Stimulated activated naive CD8-positive, alpha-beta T cell treated with anti-CD3 and anti-CD28 coated beads, Interleukin-15, amount 100 ng/mL, for 72 hours (primary cell): Measurements from ENCODE around the gene MPND.

ENCODE experiments used
- ATAC-seq: fragments of 150-1000 bp; cut with Tn5 transposase; 2 replicates; pipeline ENCODE4 v1.10.0; 2021; ENCODE audit warnings: mild to moderate bottlenecking, moderate library complexity
- DNase-seq, 2 donors: peaks; one replicate each; pipeline ENCODE4 v3.0.0; 2021 to 2022
- H3K27ac Mint-ChIP-seq, 2 donors: one replicate each; pipeline ENCODE4 v1.8.0; 2022; ENCODE audit warnings: mild to moderate bottlenecking in 2 of 2, mixed read lengths in 2 of 2, moderate library complexity in 2 of 2
- H3K27me3 Mint-ChIP-seq: one replicate; pipeline ENCODE4 v1.8.0; 2022; ENCODE audit warnings: mixed read lengths
- H3K4me1 Mint-ChIP-seq: one replicate; pipeline ENCODE4 v1.8.0; 2022; ENCODE audit warnings: mild to moderate bottlenecking, mixed read lengths
- H3K4me3 Mint-ChIP-seq, 2 donors: one replicate each; pipeline ENCODE4 v1.8.0; 2022; ENCODE audit warnings: mild to moderate bottlenecking in 2 of 2, mixed read lengths in 2 of 2, moderate library complexity in 1 of 2
- H3K9me3 Mint-ChIP-seq, 2 donors: one replicate each; pipeline ENCODE4 v1.8.0; 2022; ENCODE audit warnings: mixed read lengths in 2 of 2

MPND gene

DNA sequence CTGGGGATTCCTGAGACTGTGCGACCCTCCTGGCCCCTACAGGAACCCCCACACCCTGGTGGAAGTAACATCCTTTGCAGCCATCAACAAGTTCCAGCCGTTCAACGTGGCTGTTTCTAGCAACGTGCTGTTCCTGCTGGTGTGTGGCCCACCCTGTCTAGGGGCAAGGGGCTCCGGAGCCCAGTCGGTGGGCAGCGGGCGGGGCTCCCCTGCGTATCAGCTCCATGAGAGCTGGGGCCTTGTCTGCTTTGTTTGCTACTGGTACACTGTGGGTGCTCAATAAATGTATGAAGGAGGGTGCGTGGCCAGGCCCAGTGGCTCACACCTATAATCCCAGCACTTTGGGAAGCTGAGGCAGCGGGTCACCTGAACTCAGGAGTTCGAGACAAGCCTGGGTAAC, 10.9 kb downstream of the MPND start:
- H3K27ac Mint-ChIP-seq: no peak overlapping the region
- H3K4me1 Mint-ChIP-seq: peaks cover 5% of the 10 kb centered on the region
- DNase-seq: no peak

DNA sequence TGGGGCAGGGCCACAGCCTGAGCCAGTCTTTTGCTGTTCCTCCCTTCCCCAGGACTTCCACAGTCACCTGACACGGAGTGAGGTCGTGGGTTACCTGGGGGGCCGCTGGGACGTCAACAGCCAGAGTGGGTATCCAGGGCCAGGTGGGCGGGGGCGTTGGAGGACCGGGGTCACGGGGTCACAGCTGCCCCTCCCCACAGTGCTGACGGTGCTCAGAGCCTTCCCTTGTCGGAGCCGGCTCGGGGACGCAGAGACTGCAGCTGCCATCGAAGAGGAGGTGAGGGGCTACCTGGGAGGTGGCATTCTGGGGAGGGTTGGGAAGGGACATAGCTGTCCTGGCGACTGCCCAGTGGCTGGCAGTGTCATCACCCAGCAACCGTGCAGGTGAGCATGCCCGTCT, 11.5 kb downstream of the MPND start:
- Mint-ChIP-seq H3K27me3 (no peaks in the 10 kb centered on the region), H3K4me3 (no peak overlapping the region), H3K4me1 (peaks cover 5% of the 10 kb centered on the region), H3K9me3 (no peaks in the 10 kb centered on the region), H3K27ac (no peak overlapping the region)
- DNase-seq: no peak
- ATAC-seq: no peak

More for the DNA sequence above, 10.9 kb downstream of the MPND start:
- Mint-ChIP-seq H3K9me3 (no peaks in the 10 kb centered on the region), H3K27me3 (no peaks in the 10 kb centered on the region), H3K4me3 (no peak overlapping the region)
- no peak for ATAC-seq

DNA sequence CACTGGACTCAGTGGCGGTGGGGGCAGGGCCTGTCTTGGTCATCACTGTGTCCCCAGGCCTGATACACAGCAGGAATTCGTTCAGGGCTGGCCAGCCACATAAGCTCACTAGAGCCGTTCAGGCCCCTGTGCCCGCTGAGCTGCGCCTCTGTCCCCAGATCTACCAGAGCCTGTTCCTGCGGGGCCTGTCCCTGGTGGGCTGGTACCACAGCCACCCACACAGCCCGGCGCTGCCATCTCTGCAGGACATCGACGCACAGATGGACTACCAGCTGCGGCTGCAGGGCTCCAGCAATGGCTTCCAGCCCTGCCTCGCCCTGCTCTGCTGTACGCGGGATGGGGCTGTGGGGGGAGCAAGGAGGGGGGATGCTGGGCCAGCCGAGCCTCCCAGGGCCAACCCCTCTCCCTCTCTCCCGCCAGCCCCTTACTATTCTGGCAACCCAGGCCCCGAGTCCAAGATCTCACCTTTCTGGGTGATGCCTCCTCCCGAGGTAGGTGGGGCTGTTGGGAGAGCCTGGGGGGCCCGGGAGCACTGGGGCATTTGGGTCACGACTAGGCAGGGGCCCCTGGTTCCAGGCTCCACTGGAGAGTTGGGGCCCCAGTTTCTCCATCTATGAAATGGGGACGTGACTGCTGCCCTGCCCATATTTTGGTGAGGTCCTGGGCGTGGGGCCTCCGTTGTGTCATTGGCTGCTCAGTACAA, 13.9 kb downstream of the MPND start:
- peaks cover 9% of the 10 kb centered on the region for H3K4me1 Mint-ChIP-seq
- H3K9me3 Mint-ChIP-seq: no peaks in the 10 kb centered on the region
- ATAC-seq: no peak
- DNase-seq: no peak
- no peaks in the 10 kb centered on the region for H3K27me3 Mint-ChIP-seq
- no peak overlapping the region for H3K4me3 Mint-ChIP-seq
- no peak overlapping the region for H3K27ac Mint-ChIP-seq

DNA sequence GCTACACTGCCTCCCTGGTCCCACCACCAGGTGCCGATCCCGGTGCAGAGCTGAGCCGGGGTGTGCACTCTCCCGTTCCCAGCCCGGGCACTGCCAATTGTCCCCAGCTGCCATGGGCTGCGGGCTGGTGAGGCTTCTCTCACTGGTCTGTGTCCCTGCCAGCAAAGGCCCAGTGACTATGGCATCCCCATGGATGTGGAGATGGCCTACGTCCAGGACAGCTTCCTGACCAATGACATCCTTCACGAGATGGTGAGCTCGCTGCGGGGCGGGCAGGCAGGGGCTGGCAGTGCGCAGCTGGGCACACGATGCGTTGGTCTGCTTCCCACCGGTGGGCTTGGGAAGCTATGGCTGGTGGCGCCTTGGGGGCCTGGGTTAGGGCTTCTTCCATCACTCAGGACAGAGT, 14.6 kb downstream of the MPND start:
- no peaks in the 10 kb centered on the region for H3K9me3 Mint-ChIP-seq
- H3K27me3 Mint-ChIP-seq: no peaks in the 10 kb centered on the region
- ATAC-seq (no peak), DNase-seq (no peak)
- no peak overlapping the region for H3K4me3 Mint-ChIP-seq
- peaks cover 9% of the 10 kb centered on the region for H3K4me1 Mint-ChIP-seq
- H3K27ac Mint-ChIP-seq: no peak overlapping the region

- Mint-ChIP-seq H3K4me3 (no peak overlapping the region), H3K27ac (peak overlapping the region in 1 of 2 donors; percentile 42), H3K4me1 (peaks cover 9% of the 10 kb centered on the region), H3K27me3 (no peaks in the 10 kb centered on the region), H3K9me3 (no peaks in the 10 kb centered on the region)
- ATAC-seq (no peak), DNase-seq (no peak)
These were observed 15.6 kb downstream of the MPND start for GRCh38 chr19:4358709-4359626.

- no peaks in the 10 kb centered on the region for H3K9me3 Mint-ChIP-seq
- ATAC-seq (no peak), DNase-seq (no peak)
- no peak overlapping the region for H3K4me3 Mint-ChIP-seq
- no peaks in the 10 kb centered on the region for H3K27me3 Mint-ChIP-seq
- peak overlapping the region in 1 of 2 donors; percentile 42 for H3K27ac Mint-ChIP-seq
- peaks cover 9% of the 10 kb centered on the region for H3K4me1 Mint-ChIP-seq
These were observed 16.3 kb downstream of the MPND start for GRCh38 chr19:4359627-4360000.

GRCh38 chr19:4360081-4360569, 16.8 kb downstream of the MPND start:
- Mint-ChIP-seq H3K4me3 (no peak overlapping the region), H3K27ac (peak overlapping the region in 1 of 2 donors; percentile 87), H3K27me3 (no peaks in the 10 kb centered on the region), H3K4me1 (peaks cover 9% of the 10 kb centered on the region), H3K9me3 (no peaks in the 10 kb centered on the region)
- no peak for DNase-seq
- ATAC-seq: no peak

- Mint-ChIP-seq H3K9me3 (no peaks in the 10 kb centered on the region), H3K27ac (peak overlapping the region in 1 of 2 donors; percentile 87), H3K27me3 (no peaks in the 10 kb centered on the region), H3K4me3 (no peak overlapping the region), H3K4me1 (peaks cover 9% of the 10 kb centered on the region)
- DNase-seq: no peak
- ATAC-seq: no peak
These were observed 17.3 kb downstream of the MPND start for GRCh38 chr19:4360641-4361151.

GRCh38 chr19:4361152-4362046, 18.0 kb downstream of the MPND start:
- H3K27ac Mint-ChIP-seq: peak overlapping the region in 1 of 2 donors; percentile 87
- H3K4me3 Mint-ChIP-seq: no peak overlapping the region
- no peaks in the 10 kb centered on the region for H3K27me3 Mint-ChIP-seq
- DNase-seq: no peak
- peak; percentile 8 for ATAC-seq
- H3K4me1 Mint-ChIP-seq: peaks cover 9% of the 10 kb centered on the region
- H3K9me3 Mint-ChIP-seq: no peaks in the 10 kb centered on the region

DNA sequence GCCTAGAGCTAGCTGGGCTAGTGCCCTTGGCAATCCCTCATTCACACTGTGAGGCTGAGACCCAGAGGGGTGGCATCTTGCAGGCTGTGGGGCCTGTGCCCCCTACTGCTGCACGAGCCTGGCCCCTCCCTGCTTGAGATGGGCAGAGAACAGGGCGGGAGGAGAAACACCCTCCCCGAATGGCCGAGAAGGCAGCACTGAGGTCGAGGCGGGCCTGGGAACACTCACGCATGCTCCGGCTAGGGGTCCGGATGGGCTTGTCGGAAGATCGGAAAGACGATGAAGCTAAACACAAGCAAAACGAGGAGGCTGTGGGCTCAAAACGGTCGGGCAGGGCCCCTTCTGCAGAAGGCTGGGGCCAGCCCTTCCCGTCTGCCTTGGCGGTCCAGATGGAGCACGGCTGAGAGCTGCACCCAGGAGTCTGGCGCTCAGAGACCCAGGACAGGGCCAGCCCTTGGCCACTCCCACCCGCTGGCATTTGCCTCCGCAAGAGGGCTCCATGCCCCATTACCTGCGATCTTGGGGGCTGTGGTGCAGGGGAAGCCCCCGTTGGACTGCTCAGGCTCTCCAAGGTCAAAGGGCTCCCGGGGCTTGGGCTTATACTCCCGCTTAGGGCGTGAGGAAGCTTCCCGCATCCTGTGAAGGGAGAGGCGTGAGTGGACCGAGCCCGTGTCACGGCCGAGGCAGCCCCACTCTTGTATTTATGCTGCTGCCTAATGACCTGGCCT, 18.9 kb downstream of the MPND start:
- Mint-ChIP-seq H3K4me3 (no peak overlapping the region), H3K9me3 (no peaks in the 10 kb centered on the region), H3K27ac (peak overlapping the region in 1 of 2 donors; percentile 90), H3K27me3 (no peaks in the 10 kb centered on the region), H3K4me1 (peaks cover 11% of the 10 kb centered on the region)
- no peak for DNase-seq
- no peak for ATAC-seq

- ATAC-seq: peak; percentile 29
- DNase-seq: no peak
- Mint-ChIP-seq H3K27me3 (no peaks in the 10 kb centered on the region), H3K4me1 (peaks cover 18% of the 10 kb centered on the region), H3K27ac (no peak overlapping the region), H3K4me3 (no peak overlapping the region), H3K9me3 (no peaks in the 10 kb centered on the region)
These were observed 19.6 kb downstream of the MPND start for GRCh38 chr19:4362831-4363545.

DNA sequence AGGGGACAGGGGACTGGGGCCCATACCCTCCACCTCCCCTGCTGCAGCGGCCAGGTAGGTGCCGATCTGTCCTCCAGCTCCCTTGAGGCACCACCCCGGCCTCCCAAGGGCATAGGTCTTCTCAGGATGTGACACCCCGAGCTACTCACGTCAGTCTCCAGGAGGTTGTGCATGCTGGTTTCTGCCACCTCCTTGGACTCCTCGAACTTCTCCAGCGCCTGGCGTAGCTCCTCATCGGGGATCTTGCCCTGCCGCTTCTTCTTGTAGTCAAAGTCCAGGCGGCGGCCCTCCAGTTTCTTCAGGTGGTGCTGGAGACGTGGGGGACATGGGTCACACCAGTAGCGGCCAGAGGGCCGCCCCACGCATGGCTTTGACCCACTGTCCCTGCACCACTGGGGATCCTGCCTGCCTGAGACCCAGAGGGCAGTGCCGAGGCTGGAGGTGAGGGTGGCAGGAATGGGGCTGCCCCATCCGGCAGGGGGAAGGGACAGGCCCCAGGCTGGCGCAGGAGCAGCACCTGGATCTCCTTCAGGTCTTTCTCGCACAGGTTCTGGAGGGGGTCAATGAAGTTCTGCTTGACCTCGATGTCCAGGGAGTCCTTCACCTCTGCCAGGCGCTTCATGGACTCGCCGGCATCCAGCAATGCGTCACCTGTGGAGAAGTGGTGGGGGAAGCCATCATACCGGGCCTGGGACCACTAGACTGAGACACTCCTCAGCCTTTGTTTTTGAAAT, 20.4 kb downstream of the MPND start:
- Mint-ChIP-seq H3K4me1 (peaks cover 26% of the 10 kb centered on the region), H3K4me3 (no peak overlapping the region), H3K27me3 (no peaks in the 10 kb centered on the region), H3K27ac (peak overlapping the region; percentile 46 to 85), H3K9me3 (no peaks in the 10 kb centered on the region)
- no peak for ATAC-seq
- no peak for DNase-seq

GRCh38 chr19:4365341-4365740, 22.0 kb downstream of the MPND start:
- ATAC-seq (no peak), DNase-seq (no peak)
- Mint-ChIP-seq H3K4me1 (peaks cover 40% of the 10 kb centered on the region), H3K9me3 (no peaks in the 10 kb centered on the region), H3K27me3 (no peaks in the 10 kb centered on the region), H3K27ac (peak overlapping the region in 1 of 2 donors; percentile 76), H3K4me3 (no peak overlapping the region)
